GM23338 (cell line): ENCODE results near the gene CNIH1. TPM values are rescaled to one million over a fixed set of nuclear protein-coding genes. Genes with fewer than 3 reads are reported as not detected.

Source experiments
- ATAC-seq: fragments of 200-7000 bp; cut with Tn5 transposase; 3 replicates; pipeline ENCODE4 v1.9.1; 2020
- DNase-seq: peaks from one replicate; pipeline ENCODE4 v3.0.0-alpha.2; 2015; ENCODE audit warnings: low spot score
- H2AFZ ChIP-seq: fragments of 200-600 bp; sonication (generic); 2 replicates; pipeline ENCODE4 v1.8.0; 2016; ENCODE audit warnings: antibody characterized with exemption, mild to moderate bottlenecking, moderate library complexity
- H3F3A ChIP-seq: fragments of 200-600 bp; sonication (generic); replicated peaks from 2 replicates; pipeline ENCODE4 v1.8.0; 2017; ENCODE audit warnings: antibody characterized with exemption, mixed run types, low read depth
- H3K27ac ChIP-seq: fragments of 200-600 bp; sonication (generic); 2 replicates; pipeline ENCODE4 v1.6.1; 2016; ENCODE audit warnings: low read depth
- H3K27me3 ChIP-seq: fragments of 200-600 bp; sonication (generic); 2 replicates; pipeline ENCODE4 v1.8.0; 2016; ENCODE audit warnings: mild to moderate bottlenecking, mixed run types, moderate library complexity; ENCODE audit not compliant: insufficient read depth
- H3K36me3 ChIP-seq: fragments of 200-600 bp; sonication (generic); 2 replicates; pipeline ENCODE4 v1.8.0; 2016; ENCODE audit warnings: mild to moderate bottlenecking; ENCODE audit not compliant: insufficient read depth
- H3K4me1 ChIP-seq: fragments of 200-600 bp; sonication (generic); 2 replicates; pipeline ENCODE4 v1.8.0; 2016; ENCODE audit warnings: mild to moderate bottlenecking, moderate library complexity; ENCODE audit not compliant: insufficient read depth
- H3K4me2 ChIP-seq: fragments of 200-600 bp; sonication (generic); 2 replicates; pipeline ENCODE4 v1.7.1; 2017; ENCODE audit warnings: mixed run types
- H3K4me3 ChIP-seq: fragments of 200-600 bp; sonication (generic); 2 replicates; pipeline ENCODE4 v1.6.1; 2016; ENCODE audit warnings: mixed run types
- H3K79me2 ChIP-seq: fragments of 200-600 bp; sonication (generic); replicated peaks from 2 replicates; pipeline ENCODE4 v1.8.0; 2017; ENCODE audit warnings: mild to moderate bottlenecking; ENCODE audit not compliant: insufficient read depth
- H3K9me2 ChIP-seq: fragments of 200-600 bp; sonication (generic); 2 replicates; pipeline ENCODE4 v1.8.0; 2017; ENCODE audit not compliant: insufficient read depth
- H4K20me1 ChIP-seq: fragments of 200-600 bp; sonication (generic); replicated peaks from 2 replicates; pipeline ENCODE4 v1.8.0; 2017; ENCODE audit warnings: mild to moderate bottlenecking; ENCODE audit not compliant: insufficient read depth
- H3K27ac Mint-ChIP-seq: 2 replicates; pipeline ENCODE4 v1.8.0; 2020; ENCODE audit warnings: inconsistent platforms, mild to moderate bottlenecking, moderate library complexity, mixed read lengths
- H3K27me3 Mint-ChIP-seq: 3 replicates; pipeline ENCODE4 v1.8.0; 2022; ENCODE audit warnings: low read depth, mild to moderate bottlenecking, moderate library complexity, mixed read lengths, inconsistent platforms; ENCODE audit not compliant: insufficient read depth, poor library complexity
- H3K36me3 Mint-ChIP-seq: 3 replicates; pipeline ENCODE4 v1.8.0; 2021; ENCODE audit warnings: low read depth, mild to moderate bottlenecking, inconsistent platforms, moderate library complexity, mixed read lengths
- H3K4me1 Mint-ChIP-seq: 3 replicates; pipeline ENCODE4 v1.8.0; 2020; ENCODE audit warnings: mild to moderate bottlenecking, inconsistent platforms, mixed read lengths
- H3K4me3 Mint-ChIP-seq: 3 replicates; pipeline ENCODE4 v1.8.0; 2021; ENCODE audit warnings: moderate library complexity, mild to moderate bottlenecking, inconsistent platforms, mixed read lengths
- H3K9me3 Mint-ChIP-seq: 3 replicates; pipeline ENCODE4 v1.8.0; 2020; ENCODE audit warnings: moderate library complexity, mild to moderate bottlenecking, inconsistent platforms, mixed read lengths
- CREB1 ChIP-seq: fragments of 250-450 bp; sonication (Bioruptor Pico); IDR thresholded peaks from 2 replicates; pipeline ENCODE4 v1.5.0; 2020; ENCODE audit warnings: low read depth, mild to moderate bottlenecking, moderate library complexity
- EZH2 ChIP-seq: fragments of 200-600 bp; sonication (generic); IDR thresholded peaks from one replicate; pipeline ENCODE4 v1.8.0; 2017; ENCODE audit warnings: antibody characterized with exemption, mild to moderate bottlenecking, low read depth; ENCODE audit not compliant: unreplicated experiment
- EZH2phosphoT487 ChIP-seq: fragments of 200-600 bp; sonication (generic); IDR thresholded peaks from one replicate; pipeline ENCODE4 v1.8.1; 2018; ENCODE audit warnings: antibody characterized with exemption; ENCODE audit not compliant: unreplicated experiment
- JUNB ChIP-seq: IDR thresholded peaks from one replicate; pipeline ENCODE4 v1.6.1; 2016; ENCODE audit warnings: antibody characterized with exemption; ENCODE audit not compliant: unreplicated experiment
- NANOG ChIP-seq: IDR thresholded peaks from 2 replicates; pipeline ENCODE4 v1.6.1; 2016; ENCODE audit warnings: antibody characterized with exemption, borderline replicate concordance
- POLR2AphosphoS5 ChIP-seq: IDR thresholded peaks from 2 replicates; pipeline ENCODE4 v1.6.1; 2016; ENCODE audit warnings: antibody characterized with exemption, low read depth
- ZNF114 ChIP-seq: fragments of 250-450 bp; sonication (Bioruptor Pico); IDR thresholded peaks from 2 replicates; pipeline ENCODE4 v1.5.0; 2020; ENCODE audit warnings: mild to moderate bottlenecking, moderate library complexity
- ZNF331 ChIP-seq: fragments of 250-450 bp; sonication (Bioruptor Pico); IDR thresholded peaks from 2 replicates; pipeline ENCODE4 v1.5.0; 2020; ENCODE audit warnings: low read depth, mild to moderate bottlenecking, moderate library complexity
- polyA plus RNA-seq: library from polyadenylated mRNA; unstranded; fragments of >200 nt; fragmentation: Nextera tagmentation; extraction: Ambion mirVana; gene quantifications from 2 replicates; pipeline ENCODE4 v1.2.1, GENCODE V29; 2016
- total RNA-seq: library from RNA; depleted of rRNA; stranded (reverse); fragments of >200 nt; shearing (Covaris generic); gene quantifications from 2 replicates; pipeline ENCODE4 v1.2.3, GENCODE V29; 2014
- TF ChIP-seq, protein P1 (sequence below): IDR thresholded peaks from one replicate; pipeline ENCODE4 v1.6.1; 2018; ENCODE audit warnings: antibody characterized with exemption; ENCODE audit not compliant: unreplicated experiment
- TF ChIP-seq, protein P2 (sequence below): IDR thresholded peaks from 2 replicates; pipeline ENCODE4 v1.6.1; 2016; ENCODE audit warnings: antibody characterized with exemption

The CNIH1 gene
- total and polyA plus RNA-seq, 2 experiments from 2014 or later, result 135 to 172 TPM

- peaks cover 18% of the 10 kb centered on the region for H3K4me1 Mint-ChIP-seq
- Histone ChIP-seq H3K79me2 (no peaks in the 10 kb centered on the region), H2AFZ (peak overlapping the region; percentile 52; the same call in 1 of the 2 replicates), H4K20me1 (no peaks in the 10 kb centered on the region), H3K27ac (no peak overlapping the region), H3K4me1 (peaks cover 10% of the 10 kb centered on the region), H3K4me3 (no peak overlapping the region), H3F3A (no peaks in the 10 kb centered on the region), H3K4me2 (no peak overlapping the region), H3K27me3 (no peaks in the 10 kb centered on the region), H3K36me3 (no peaks in the 10 kb centered on the region), H3K9me2 (no peaks in the 10 kb centered on the region)
- DNase-seq (no peak), ATAC-seq (peak; percentile 79)
- TF ChIP-seq ZNF114 (CRISPR knock-in tag) (no peak), JUNB (no peak), POLR2AphosphoS5 (no peak), EZH2phosphoT487 (no peak), NANOG (no peak), EZH2 (no peak), ZNF331 (CRISPR knock-in tag) (no peak), CREB1 (CRISPR knock-in tag) (no peak)
- TF ChIP-seq, protein P1, sequence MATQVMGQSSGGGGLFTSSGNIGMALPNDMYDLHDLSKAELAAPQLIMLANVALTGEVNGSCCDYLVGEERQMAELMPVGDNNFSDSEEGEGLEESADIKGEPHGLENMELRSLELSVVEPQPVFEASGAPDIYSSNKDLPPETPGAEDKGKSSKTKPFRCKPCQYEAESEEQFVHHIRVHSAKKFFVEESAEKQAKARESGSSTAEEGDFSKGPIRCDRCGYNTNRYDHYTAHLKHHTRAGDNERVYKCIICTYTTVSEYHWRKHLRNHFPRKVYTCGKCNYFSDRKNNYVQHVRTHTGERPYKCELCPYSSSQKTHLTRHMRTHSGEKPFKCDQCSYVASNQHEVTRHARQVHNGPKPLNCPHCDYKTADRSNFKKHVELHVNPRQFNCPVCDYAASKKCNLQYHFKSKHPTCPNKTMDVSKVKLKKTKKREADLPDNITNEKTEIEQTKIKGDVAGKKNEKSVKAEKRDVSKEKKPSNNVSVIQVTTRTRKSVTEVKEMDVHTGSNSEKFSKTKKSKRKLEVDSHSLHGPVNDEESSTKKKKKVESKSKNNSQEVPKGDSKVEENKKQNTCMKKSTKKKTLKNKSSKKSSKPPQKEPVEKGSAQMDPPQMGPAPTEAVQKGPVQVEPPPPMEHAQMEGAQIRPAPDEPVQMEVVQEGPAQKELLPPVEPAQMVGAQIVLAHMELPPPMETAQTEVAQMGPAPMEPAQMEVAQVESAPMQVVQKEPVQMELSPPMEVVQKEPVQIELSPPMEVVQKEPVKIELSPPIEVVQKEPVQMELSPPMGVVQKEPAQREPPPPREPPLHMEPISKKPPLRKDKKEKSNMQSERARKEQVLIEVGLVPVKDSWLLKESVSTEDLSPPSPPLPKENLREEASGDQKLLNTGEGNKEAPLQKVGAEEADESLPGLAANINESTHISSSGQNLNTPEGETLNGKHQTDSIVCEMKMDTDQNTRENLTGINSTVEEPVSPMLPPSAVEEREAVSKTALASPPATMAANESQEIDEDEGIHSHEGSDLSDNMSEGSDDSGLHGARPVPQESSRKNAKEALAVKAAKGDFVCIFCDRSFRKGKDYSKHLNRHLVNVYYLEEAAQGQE, result no peak
- TF ChIP-seq, protein P2, sequence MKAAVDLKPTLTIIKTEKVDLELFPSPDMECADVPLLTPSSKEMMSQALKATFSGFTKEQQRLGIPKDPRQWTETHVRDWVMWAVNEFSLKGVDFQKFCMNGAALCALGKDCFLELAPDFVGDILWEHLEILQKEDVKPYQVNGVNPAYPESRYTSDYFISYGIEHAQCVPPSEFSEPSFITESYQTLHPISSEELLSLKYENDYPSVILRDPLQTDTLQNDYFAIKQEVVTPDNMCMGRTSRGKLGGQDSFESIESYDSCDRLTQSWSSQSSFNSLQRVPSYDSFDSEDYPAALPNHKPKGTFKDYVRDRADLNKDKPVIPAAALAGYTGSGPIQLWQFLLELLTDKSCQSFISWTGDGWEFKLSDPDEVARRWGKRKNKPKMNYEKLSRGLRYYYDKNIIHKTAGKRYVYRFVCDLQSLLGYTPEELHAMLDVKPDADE, result no peak
- peaks cover 4% of the 10 kb centered on the region for H3K27me3 Mint-ChIP-seq
- H3K27ac Mint-ChIP-seq, result no peak overlapping the region
- H3K9me3 Mint-ChIP-seq, result no peaks in the 10 kb centered on the region
- H3K4me3 Mint-ChIP-seq, result no peak overlapping the region
- H3K36me3 Mint-ChIP-seq, result no peaks in the 10 kb centered on the region
These were observed 63.7 kb downstream of the CNIH1 start for GRCh38 chr14:54377501-54377900.

DNA sequence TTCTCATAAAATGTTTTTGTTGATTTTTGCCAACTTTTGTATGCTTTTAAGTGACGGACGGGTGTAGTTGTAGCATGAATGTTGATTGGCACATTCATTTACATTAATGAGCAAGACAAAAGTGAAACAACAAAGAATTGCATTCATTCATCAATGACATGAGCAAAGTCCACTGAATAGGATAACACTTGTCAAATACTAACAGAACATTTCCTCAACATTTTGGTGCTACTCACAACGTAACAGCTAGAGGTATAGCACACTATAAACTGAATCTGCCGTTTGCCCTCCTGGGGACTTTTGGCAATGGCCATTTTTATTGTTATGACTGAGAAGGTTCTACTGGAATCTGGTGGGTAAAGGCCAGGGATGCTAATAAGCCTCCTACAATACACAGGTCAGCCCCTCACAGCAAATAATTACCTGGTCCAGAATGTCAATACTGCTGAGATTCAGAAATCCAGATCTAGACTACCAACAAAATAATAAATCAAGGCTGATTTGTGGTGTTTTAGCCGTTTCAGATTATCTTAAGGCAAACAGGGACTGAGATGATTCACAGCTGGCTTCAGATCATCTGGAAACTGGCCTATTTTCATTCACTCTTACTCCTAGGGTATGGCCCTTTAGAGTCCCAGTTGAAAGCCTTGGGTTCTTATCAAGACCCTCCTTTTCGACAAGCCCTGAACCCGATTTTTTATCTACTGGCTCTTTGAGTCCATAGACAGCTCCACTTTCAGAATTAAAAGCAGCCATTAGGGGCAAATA, 66.9 kb downstream of the CNIH1 start:
- Histone ChIP-seq H3K9me2 (no peaks in the 10 kb centered on the region; the same call in 1 of the 2 replicates), H3F3A (no peaks in the 10 kb centered on the region), H3K4me2 (no peak overlapping the region), H3K27ac (no peak overlapping the region), H3K79me2 (no peaks in the 10 kb centered on the region), H3K4me1 (peaks cover 29% of the 10 kb centered on the region), H4K20me1 (no peaks in the 10 kb centered on the region), H3K36me3 (no peaks in the 10 kb centered on the region), H3K4me3 (no peak overlapping the region), H3K27me3 (no peaks in the 10 kb centered on the region), H2AFZ (0 out of 2 replicates have a peak overlapping the region, but pooled peaks have one; percentile 6)
- H3K27me3 Mint-ChIP-seq, result peaks cover 6% of the 10 kb centered on the region
- H3K4me3 Mint-ChIP-seq, result no peak overlapping the region
- peaks cover 34% of the 10 kb centered on the region for H3K4me1 Mint-ChIP-seq
- H3K9me3 Mint-ChIP-seq, result no peaks in the 10 kb centered on the region
- DNase-seq, result no peak
- H3K36me3 Mint-ChIP-seq, result no peaks in the 10 kb centered on the region
- H3K27ac Mint-ChIP-seq, result no peak overlapping the region
- no peak for ATAC-seq
- TF ChIP-seq JUNB, result no peak
- no peak for TF ChIP-seq NANOG
- TF ChIP-seq ZNF331 (CRISPR knock-in tag), result no peak
